T follicular helper cell (primary cell): ENCODE data around the gene DUSP7.
"Not testable (repeated sequence)": the region's sequence is repeated elsewhere in the genome, so short reads cannot be mapped to it uniquely, and the experiment has no call there.

Source experiments
- DNase-seq: peaks from one replicate; pipeline ENCODE4 v3.0.0-alpha.2; 2020; ENCODE audit warnings: low read depth

The DUSP7 gene

DNA sequence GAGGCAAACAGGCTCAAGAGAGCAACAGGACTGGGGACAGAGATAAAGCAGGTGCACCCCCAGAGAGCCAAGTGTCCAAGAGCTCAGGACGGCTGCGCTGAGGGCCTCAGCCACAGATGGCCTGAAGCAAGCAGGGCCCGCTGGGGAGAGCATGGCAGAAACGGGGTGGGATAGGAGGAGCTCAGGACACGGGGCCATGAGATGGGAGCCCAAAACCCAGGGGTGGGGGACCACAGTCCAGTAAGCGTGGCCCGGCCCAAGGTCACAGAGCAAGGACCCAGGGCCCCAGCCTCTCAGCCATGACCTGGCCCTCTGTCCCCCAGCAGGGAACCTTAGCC lies 9.5 kb downstream of the DUSP7 start:
- no peak for DNase-seq

- no peak for DNase-seq
These were observed 10.0 kb downstream of the DUSP7 start for GRCh38 chr3:52046186-52046901.

- no peak for DNase-seq
These were observed 11.3 kb downstream of the DUSP7 start for GRCh38 chr3:52044869-52045619.

DNA sequence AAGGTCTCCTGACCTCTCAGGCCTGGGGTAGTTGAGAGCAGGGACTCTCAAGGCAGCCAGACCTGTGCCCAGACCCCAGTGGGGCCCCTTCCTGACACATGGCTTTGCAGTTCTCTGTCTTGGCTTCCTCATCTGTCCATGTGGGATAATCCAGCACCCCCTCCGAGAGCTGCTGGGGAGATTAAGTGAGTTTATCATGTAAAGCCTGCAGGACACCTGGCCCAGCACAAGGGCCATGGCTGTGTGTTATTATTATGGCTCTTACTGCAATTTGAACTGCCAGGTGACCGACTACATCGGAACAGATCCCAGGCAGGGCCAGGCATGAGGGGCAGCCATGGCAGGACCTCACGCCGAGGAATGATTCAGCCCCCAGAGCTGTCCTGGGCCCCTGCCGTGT lies 12.6 kb downstream of the DUSP7 start:
- no peak for DNase-seq

- DNase-seq: not testable (repeated sequence)
These were observed 13.3 kb downstream of the DUSP7 start for GRCh38 chr3:52043039-52043438.

DNA sequence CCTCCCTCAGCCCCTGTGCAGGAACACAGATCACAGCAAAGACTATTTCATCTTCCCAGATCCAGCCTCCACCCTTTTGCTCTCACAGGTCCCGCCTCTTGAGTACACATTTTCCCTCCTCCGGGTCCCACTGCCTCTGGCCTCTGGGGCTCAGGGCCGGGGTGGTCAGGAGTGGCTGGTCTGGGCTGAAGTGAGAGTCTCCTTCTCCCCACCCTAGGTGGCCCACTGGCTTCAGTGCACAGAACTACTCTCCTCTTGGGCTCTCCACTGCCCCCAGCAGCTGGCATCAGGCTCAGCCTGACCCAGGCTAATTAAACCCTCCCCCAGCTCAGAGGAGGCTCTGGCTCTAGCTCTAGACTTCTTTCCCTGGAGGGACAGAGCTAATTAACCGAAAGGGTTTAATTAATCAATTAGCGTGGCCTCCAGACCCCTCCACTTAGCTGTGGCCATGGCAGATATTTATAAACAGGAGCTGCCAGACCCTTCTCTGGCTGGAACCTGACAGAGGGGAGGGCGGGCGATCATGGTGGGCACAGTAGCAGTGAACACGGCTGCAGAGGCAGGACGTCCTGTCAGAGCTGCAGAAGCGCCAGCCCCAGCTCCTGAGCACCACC lies 15.1 kb downstream of the DUSP7 start:
- no peak for DNase-seq

DNA sequence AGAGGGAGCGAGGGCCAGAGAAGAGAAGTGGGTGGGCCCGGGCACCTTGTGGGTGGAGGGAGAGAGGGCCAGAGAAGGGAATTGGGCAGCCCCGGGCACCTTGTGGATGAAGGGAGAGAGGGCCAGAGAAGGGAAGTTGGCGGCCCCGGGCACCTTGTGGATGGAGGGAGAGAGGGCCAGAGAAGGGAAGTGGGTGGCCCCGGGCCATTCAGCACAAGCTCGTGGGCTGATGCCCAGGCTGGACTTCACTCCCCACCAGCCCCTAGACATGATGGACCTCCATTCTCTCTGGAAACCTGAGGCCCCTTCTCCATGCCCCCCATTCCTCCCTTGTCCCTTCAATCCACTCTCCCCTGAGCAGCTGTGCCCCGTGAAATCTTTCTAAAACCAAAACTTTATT lies 15.8 kb downstream of the DUSP7 start:
- no peak for DNase-seq

DNA sequence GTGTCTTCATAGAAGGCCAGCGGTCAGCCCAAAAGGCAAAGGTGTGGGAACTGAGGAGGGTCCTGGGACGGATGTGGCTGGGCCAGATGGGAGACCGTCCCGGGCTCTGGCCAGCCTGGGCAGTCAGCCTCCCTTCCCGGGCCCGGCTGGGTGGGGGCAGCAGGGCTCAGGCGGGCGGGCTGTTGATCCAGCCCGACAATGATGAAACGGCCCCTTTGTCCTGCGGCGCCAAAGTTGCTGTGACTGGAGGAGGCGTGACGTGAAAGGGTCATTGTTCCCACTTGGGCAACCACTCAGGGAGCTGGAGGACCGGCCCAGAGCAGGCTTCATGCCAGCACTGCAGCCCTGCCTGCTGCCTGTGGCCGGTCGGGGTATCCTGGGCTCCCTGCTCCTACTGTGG lies 16.5 kb downstream of the DUSP7 start:
- DNase-seq: no peak

DNA sequence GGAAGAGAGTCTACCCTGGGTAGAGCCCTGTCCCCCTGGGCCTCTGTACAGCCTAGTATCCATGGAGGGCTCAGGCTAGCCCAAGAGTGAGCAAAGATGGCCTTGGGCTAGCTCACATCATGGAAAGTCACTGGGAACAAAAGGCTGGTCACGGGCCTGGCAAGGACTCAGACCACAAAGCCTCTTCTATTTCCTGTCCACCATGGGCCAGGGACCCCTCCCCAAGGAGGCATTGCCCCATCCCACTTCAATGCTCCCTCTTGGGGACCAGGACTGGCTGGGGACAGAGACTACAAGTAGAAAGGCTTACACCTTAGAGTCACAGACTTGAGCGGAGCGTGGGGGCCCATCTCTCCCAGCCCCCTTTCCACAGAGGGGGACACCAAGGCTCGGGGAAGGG lies 16.9 kb downstream of the DUSP7 start:
- DNase-seq: no peak

DNA sequence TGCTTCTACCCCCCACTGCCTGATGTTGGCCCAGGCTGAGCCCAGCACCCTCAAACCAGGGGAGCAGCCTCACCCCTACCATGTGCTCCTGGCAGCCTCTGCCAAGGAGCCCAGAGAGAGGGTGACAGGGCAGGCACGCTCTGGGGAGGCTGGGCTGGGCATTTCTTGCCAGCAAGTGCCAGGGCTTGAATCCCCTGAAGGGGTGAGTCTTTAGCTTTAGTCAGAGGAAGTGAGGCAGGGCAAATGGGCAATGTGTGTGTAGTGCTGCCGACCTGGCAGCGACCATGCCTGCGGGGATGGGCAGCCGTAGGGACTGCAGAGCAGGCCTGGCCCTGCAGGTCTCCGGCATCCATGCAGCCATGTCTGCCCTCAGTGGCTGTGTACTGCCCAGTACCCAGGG lies 18.1 kb downstream of the DUSP7 start:
- no peak for DNase-seq

- no peak for DNase-seq
These were observed 19.1 kb downstream of the DUSP7 start for GRCh38 chr3:52037291-52037690.

GRCh38 chr3:52036829-52037228 lies 19.5 kb downstream of the DUSP7 start:
- no peak for DNase-seq

GRCh38 chr3:52036222-52036694 lies 20.1 kb downstream of the DUSP7 start:
- no peak for DNase-seq

GRCh38 chr3:52034651-52035050 lies 21.7 kb downstream of the DUSP7 start:
- DNase-seq: no peak

DNA sequence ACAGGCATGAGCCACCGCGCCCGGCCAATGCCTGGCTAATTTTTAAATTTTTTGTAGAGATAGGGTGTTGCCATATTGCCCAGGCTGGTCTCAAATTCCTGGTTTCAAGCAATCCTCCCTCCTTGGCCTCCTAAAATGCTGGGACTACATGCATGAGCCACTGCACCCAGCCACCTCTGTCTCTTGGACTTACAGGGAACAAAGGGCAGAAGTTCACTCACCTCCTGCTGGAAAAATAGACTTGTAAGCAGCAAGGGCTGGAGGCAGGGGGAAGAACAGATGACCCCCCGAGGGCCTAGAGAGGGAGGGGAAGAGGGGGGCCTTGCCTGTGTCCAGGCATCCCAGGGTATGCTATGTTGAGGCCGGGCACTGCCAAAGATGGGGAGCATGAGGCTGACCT lies 22.2 kb downstream of the DUSP7 start:
- no peak for DNase-seq

DNA sequence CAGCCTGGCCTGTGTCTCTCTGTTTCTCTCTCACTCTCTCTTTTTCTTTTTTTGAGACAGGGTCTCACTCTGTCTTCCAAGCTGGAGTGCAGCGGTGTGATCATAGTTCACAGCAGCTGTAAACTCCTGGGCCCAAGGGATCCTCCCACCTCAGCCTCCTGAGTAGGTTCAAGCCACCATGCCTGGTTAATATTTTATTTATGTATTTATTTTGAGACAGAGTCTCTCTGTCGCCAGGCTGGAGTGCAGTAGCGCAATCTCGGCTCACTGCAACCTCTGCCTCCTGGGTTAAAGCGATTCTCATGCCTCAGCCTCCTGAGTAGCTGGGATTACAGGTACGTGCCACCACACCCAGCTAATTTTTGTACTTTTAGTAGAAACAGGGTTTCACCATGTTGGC lies 22.6 kb downstream of the DUSP7 start:
- not testable (repeated sequence) for DNase-seq

- no peak for DNase-seq
These were observed 23.5 kb downstream of the DUSP7 start for GRCh38 chr3:52032702-52033408.

DNA sequence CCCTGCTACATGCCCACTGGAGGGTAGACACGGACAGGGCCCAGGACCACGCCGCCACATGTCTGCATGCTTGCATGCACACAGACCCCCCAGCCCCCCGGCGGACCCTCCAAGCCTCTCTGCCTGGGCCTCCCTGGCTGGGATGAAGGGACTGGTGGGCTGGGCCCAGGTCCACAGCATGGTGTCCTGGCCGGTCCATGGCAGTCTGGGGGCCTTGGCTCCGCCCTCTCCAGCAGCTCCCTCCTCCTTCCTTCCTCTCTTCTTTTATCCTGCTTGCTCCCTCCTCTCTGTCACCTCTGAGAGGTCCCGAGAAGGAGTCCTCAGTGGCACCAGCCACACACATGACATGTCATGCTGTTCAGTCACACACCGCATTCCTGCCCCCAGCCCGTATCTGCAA lies 24.5 kb downstream of the DUSP7 start:
- no peak for DNase-seq

DNA sequence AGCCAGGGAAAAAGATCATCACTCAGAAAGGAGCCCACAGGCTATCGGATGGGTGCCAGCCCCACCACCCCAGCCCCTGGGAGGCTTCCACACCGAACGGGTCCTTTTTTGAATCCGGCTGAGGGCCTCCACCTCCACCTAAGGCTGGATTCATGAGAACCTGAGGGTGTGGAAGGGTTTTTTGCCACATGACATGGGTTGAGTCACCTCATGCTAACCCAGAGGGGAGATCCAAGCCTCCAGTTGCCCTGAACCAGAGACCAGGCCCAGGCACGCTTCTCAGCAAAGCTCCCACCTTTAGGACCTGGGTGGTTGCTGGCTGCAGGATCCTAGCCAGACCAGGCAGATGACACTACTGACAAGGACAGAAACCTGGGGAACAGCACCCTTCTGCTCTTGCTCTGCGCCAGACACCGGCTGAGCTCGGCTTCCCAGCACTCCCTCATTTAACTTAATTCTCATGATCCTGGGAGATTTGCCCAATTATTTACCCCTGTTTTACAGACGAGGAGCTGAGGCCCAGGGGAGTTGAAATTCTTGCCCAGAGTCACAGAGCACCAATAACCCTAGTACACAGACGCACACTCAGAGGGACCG lies 25.6 kb downstream of the DUSP7 start:
- no peak for DNase-seq

DNA sequence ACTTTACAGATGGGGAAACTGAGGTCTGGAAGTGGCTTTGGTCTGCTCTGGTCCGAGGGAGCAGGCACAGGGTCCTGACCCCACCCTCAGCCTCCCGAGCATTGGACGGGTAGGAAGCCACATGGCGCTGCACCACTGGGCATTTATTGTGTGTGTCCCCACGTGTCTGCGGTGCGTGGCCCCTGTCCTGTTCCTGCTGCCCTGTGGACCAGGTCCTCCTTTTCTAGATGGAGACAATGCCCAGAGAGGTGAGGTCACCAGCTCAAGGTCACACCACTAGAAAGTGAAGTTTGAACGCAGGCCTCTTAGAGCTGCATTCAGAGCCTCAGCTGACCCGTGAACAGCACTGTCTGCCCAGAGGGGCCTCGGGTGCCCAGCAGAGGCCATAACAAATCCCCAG lies 26.8 kb downstream of the DUSP7 start:
- no peak for DNase-seq

GRCh38 chr3:52029053-52029452 lies 27.3 kb downstream of the DUSP7 start:
- no peak for DNase-seq

DNA sequence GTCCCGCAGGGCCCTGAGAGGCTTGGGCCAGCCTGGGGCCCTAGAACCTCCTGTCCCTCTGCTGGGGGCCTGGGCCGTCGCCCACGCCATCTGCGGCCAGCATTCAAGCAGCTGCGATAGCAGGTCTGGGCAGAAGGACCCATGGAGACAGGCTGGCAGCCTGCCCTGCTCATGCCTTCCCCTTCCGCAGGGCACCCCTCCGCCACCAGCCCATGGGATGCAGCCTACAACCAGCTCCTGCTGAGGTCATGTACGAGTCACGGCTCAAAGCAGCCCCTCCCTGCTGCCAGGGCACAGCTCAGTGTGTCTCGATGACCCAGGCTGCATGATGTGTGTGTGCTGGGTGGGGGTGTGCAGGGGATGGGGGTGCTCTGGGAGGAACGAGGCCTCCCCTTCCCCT lies 27.8 kb downstream of the DUSP7 start:
- DNase-seq: no peak
